ENCODE results near the gene NLN.
"Not testable (repeated sequence)": the region's sequence is repeated elsewhere in the genome, so short reads cannot be mapped to it uniquely, and the experiment has no call there.

The NLN gene

DNA sequence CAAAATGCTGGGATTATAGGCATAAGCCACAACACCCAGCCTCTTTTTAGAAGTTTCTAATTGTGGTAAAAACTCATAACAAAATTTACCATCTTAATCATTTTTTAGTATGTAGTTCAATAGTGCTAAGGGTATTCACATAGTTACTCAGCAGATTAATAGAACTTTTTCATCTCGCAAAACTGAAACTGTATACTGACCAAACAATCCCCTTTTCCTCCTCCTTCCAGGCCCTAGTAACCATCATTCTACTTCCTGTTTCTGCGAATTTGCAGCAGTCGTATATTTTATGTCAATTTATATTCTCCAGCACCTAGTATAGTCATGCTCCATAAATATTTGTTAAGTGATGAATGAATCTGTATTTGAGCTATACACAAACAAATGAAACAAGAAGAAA is 118.1 kb downstream of the NLN start:
- H3K9ac ChIP-seq (ENCODE audit: low read depth, low read length): no peak overlapping the region
- H3K36me3 ChIP-seq (ENCODE audit: insufficient read depth, low read length): no peaks in the 10 kb centered on the region
- H3K27me3 ChIP-seq (ENCODE audit: insufficient read depth, low read length, poor library complexity): no peaks in the 10 kb centered on the region
- H2AFZ ChIP-seq (ENCODE audit: low read depth, low read length): no peak overlapping the region
- no peaks in the 10 kb centered on the region for H3K4me1 ChIP-seq (ENCODE audit: insufficient read depth, low read length)
- H3K9me3 ChIP-seq (ENCODE audit: insufficient read depth, low read length, severe bottlenecking): no peaks in the 10 kb centered on the region
- DNase-seq (no peak), ATAC-seq (ENCODE audit: insufficient read depth, low read depth) (no peak)
- TF ChIP-seq EZH2 (IDR thresholded peaks at IDR 0.05; ENCODE audit: borderline replicate concordance, low read depth, low read length, severe bottlenecking): no peak
- TF ChIP-seq, protein P1, sequence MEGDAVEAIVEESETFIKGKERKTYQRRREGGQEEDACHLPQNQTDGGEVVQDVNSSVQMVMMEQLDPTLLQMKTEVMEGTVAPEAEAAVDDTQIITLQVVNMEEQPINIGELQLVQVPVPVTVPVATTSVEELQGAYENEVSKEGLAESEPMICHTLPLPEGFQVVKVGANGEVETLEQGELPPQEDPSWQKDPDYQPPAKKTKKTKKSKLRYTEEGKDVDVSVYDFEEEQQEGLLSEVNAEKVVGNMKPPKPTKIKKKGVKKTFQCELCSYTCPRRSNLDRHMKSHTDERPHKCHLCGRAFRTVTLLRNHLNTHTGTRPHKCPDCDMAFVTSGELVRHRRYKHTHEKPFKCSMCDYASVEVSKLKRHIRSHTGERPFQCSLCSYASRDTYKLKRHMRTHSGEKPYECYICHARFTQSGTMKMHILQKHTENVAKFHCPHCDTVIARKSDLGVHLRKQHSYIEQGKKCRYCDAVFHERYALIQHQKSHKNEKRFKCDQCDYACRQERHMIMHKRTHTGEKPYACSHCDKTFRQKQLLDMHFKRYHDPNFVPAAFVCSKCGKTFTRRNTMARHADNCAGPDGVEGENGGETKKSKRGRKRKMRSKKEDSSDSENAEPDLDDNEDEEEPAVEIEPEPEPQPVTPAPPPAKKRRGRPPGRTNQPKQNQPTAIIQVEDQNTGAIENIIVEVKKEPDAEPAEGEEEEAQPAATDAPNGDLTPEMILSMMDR (IDR thresholded peaks at IDR 0.05; ENCODE audit: borderline replicate concordance, extremely low read depth, low read length, poor library complexity, severe bottlenecking): no peak
- no peak overlapping the region for H3K4me3 ChIP-seq (ENCODE audit: low read depth in 1 of 2, low read length in 2 of 2)
- H4K20me1 ChIP-seq (ENCODE audit: insufficient read depth, low read length): no peaks in the 10 kb centered on the region
- no peak overlapping the region for H3K27ac ChIP-seq (ENCODE audit: low read length)
- no peaks in the 10 kb centered on the region for H3K79me2 ChIP-seq (ENCODE audit: insufficient read depth, low read length)
- no peak overlapping the region for H3K4me2 ChIP-seq (ENCODE audit: insufficient read depth, low read length)

DNA sequence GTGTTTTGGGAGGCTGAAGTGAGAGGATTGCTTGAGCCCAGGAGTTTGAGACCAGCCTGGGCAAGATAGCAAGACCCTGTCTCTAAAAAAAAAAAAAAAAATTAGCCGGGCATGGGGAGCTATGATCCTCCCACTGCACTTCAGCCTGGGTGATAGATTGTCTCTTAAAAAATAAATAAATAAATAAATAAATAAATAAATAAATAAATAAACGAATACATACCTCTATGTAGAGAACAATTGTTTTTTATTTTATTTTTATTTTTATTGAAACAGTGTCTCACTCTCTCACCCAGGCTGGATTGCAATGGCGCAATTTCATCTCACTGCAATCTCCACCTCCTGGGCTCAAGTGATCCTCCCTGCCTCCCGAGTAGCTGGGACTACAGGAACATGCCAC is 122.8 kb downstream of the NLN start:
- not testable (repeated sequence) for H3K79me2 ChIP-seq (ENCODE audit: insufficient read depth, low read length); H3K36me3 ChIP-seq (ENCODE audit: insufficient read depth, low read length); DNase-seq; H3K27me3 ChIP-seq (ENCODE audit: insufficient read depth, low read length, poor library complexity); H3K4me2 ChIP-seq (ENCODE audit: insufficient read depth, low read length); H3K4me1 ChIP-seq (ENCODE audit: insufficient read depth, low read length); H4K20me1 ChIP-seq (ENCODE audit: insufficient read depth, low read length); H2AFZ ChIP-seq (ENCODE audit: low read depth, low read length); H3K9ac ChIP-seq (ENCODE audit: low read depth, low read length); H3K4me3 ChIP-seq (ENCODE audit: low read depth in 1 of 2, low read length in 2 of 2); H3K9me3 ChIP-seq (ENCODE audit: insufficient read depth, low read length, severe bottlenecking); ATAC-seq (ENCODE audit: insufficient read depth, low read depth); H3K27ac ChIP-seq (ENCODE audit: low read length)

DNA sequence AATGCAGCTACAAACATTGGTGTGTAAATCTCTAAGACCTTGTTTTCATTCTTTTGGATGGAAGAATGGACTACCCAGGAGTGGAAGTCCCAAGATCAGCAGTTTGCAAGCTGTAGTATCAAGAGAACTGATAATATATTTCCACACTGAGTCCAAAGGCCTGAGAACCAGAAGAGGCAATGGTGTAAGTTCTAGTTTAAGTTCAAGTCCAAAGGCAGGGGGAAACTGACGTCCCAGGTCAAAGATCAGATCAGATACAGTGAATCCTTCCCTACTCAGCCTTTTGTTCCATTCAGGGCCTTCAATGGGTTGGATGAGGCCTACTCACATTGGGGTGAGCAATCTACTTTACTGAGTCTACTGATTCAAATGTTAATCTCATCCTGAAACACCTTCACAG is 124.1 kb downstream of the NLN start:
- Histone ChIP-seq H3K4me1 (ENCODE audit: insufficient read depth, low read length) (no peaks in the 10 kb centered on the region), H3K79me2 (ENCODE audit: insufficient read depth, low read length) (no peaks in the 10 kb centered on the region), H3K27ac (ENCODE audit: low read length) (no peak overlapping the region), H3K4me3 (ENCODE audit: low read depth in 1 of 2, low read length in 2 of 2) (no peak overlapping the region), H3K27me3 (ENCODE audit: insufficient read depth, low read length, poor library complexity) (no peaks in the 10 kb centered on the region), H3K36me3 (ENCODE audit: insufficient read depth, low read length) (no peaks in the 10 kb centered on the region), H3K9ac (ENCODE audit: low read depth, low read length) (no peak overlapping the region), H3K9me3 (ENCODE audit: insufficient read depth, low read length, severe bottlenecking) (no peaks in the 10 kb centered on the region), H3K4me2 (ENCODE audit: insufficient read depth, low read length) (no peak overlapping the region), H2AFZ (ENCODE audit: low read depth, low read length) (no peak overlapping the region), H4K20me1 (ENCODE audit: insufficient read depth, low read length) (no peaks in the 10 kb centered on the region)
- TF ChIP-seq EZH2 (IDR thresholded peaks at IDR 0.05; ENCODE audit: borderline replicate concordance, low read depth, low read length, severe bottlenecking): no peak
- TF ChIP-seq, protein P1 (IDR thresholded peaks at IDR 0.05; ENCODE audit: borderline replicate concordance, extremely low read depth, low read length, poor library complexity, severe bottlenecking): no peak
- no peak for DNase-seq
- ATAC-seq (ENCODE audit: insufficient read depth, low read depth): no peak

DNA sequence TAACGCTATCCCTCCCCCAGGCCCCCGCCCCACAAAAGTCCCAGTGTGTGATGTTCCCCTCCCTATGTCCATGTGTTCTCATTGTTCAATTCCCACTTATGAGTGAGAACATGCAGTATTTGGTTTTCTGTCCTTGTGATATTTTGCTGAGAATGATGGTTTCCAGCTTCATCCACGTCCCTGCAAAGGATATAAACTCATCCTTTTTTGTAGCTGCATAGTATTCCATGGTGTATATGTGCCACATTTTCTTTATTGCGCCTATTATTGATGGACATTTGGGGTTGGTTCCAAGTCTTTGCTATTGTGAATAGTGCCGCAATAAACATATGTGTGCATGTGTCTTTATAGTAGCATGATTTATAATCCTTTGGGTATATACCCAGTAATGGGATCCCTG is 125.0 kb downstream of the NLN start:
- not testable (repeated sequence) for H3K4me3 ChIP-seq (ENCODE audit: low read depth in 1 of 2, low read length in 2 of 2); H3K9me3 ChIP-seq (ENCODE audit: insufficient read depth, low read length, severe bottlenecking); H3K9ac ChIP-seq (ENCODE audit: low read depth, low read length); H2AFZ ChIP-seq (ENCODE audit: low read depth, low read length); H3K4me1 ChIP-seq (ENCODE audit: insufficient read depth, low read length); H3K79me2 ChIP-seq (ENCODE audit: insufficient read depth, low read length); H3K4me2 ChIP-seq (ENCODE audit: insufficient read depth, low read length); ATAC-seq (ENCODE audit: insufficient read depth, low read depth); H4K20me1 ChIP-seq (ENCODE audit: insufficient read depth, low read length); H3K36me3 ChIP-seq (ENCODE audit: insufficient read depth, low read length); H3K27me3 ChIP-seq (ENCODE audit: insufficient read depth, low read length, poor library complexity); H3K27ac ChIP-seq (ENCODE audit: low read length); DNase-seq

DNA sequence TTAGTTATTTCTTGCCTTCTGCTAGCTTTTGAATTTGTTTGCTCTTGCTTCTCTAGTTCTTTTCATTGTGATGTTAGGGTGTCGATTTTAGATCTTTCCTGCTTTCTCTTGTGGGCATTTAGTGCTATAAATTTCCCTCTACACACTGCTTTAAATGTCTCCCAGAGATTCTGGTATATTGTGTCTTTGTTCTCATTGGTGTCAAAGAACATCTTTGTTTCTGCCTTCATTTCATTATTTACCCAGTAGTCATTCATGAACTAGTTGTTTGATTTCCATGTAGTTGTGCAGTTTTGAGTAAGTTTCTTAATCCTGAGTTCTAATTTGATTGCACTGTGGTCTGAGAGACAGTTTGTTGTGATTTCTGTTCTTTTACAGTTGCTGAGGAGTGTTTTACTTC is 127.9 kb downstream of the NLN start:
- H3K79me2 ChIP-seq (ENCODE audit: insufficient read depth, low read length); ATAC-seq (ENCODE audit: insufficient read depth, low read depth); H3K4me2 ChIP-seq (ENCODE audit: insufficient read depth, low read length); H2AFZ ChIP-seq (ENCODE audit: low read depth, low read length); H3K4me3 ChIP-seq (ENCODE audit: low read depth in 1 of 2, low read length in 2 of 2); H3K9ac ChIP-seq (ENCODE audit: low read depth, low read length); DNase-seq; H3K9me3 ChIP-seq (ENCODE audit: insufficient read depth, low read length, severe bottlenecking); H4K20me1 ChIP-seq (ENCODE audit: insufficient read depth, low read length); H3K27ac ChIP-seq (ENCODE audit: low read length); H3K36me3 ChIP-seq (ENCODE audit: insufficient read depth, low read length); H3K4me1 ChIP-seq (ENCODE audit: insufficient read depth, low read length); H3K27me3 ChIP-seq (ENCODE audit: insufficient read depth, low read length, poor library complexity): not testable (repeated sequence)

All from DND-41 (cell line).